ENCODE measurements around the gene GRIK3.
"Not testable (repeated sequence)": the region's sequence is repeated elsewhere in the genome, so short reads cannot be mapped to it uniquely, and the experiment has no call there.

Gene GRIK3

DNA sequence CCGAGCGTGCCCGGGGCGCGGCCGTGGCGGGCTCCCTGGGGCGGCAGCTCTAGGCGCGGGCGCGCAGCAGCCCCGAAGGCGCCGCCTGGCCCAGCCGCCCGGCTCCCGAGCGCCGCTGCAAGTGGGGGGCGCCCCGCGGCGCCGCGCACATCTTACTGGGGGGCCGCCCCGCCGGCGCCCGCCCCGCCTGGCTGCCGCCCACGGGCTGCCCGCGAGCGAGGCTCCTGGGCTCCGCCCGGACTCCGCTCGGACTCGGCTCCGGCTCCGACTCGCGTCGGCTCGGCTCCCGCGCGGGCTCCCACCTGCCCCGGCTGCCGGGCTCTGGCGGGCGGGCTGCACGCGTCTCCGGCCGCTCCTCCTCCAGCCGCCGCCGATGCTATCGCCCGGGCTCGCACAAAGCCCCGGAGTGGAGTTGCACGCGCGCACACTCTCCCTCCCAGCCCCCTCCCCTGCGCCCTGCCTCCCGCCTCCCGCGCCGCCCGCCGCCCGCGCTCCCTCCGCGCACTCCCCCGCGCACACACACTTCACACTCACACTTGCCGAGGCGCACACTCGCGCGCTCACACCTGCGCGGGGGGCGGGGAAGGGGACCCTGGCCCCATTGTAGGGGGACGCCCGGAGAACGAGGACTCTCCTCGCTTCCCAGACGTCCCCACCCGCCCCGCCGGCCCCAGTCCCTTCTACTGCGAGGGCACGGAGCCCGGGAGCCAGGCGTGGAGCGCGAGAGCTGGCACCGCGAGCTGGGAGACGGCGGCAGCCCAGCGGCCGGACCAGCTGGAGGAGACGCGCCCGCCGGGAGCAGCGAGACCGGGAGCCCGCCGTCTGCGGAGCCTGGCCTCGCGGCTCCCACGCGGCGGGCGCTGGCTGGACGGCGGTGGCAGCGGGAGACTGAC, at the start of gene GRIK3:
GRIK3 (minus strand) TSS at position 395 of the 893 bp plus-strand sequence. CDS start 407 bp downstream, outside the sequence.
- TF ChIP-seq, protein P1, sequence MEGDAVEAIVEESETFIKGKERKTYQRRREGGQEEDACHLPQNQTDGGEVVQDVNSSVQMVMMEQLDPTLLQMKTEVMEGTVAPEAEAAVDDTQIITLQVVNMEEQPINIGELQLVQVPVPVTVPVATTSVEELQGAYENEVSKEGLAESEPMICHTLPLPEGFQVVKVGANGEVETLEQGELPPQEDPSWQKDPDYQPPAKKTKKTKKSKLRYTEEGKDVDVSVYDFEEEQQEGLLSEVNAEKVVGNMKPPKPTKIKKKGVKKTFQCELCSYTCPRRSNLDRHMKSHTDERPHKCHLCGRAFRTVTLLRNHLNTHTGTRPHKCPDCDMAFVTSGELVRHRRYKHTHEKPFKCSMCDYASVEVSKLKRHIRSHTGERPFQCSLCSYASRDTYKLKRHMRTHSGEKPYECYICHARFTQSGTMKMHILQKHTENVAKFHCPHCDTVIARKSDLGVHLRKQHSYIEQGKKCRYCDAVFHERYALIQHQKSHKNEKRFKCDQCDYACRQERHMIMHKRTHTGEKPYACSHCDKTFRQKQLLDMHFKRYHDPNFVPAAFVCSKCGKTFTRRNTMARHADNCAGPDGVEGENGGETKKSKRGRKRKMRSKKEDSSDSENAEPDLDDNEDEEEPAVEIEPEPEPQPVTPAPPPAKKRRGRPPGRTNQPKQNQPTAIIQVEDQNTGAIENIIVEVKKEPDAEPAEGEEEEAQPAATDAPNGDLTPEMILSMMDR (conservative IDR thresholded peaks at IDR 0.05; ENCODE audit: low read depth), result no peak
- ChIA-PET CTCF (interaction anchor here (0.6 kb wide), 1 partner anchor 434 kb away, joined by 5 read pairs; no protein-coding TSS in a partner anchor), POLR2A (ENCODE audit: low non-redundant PET) (no interaction called here)
- no peak for DNase-seq (ENCODE audit: low spot score)
- no peak within 1 kb of the TSS for H3K27ac ChIP-seq

DNA sequence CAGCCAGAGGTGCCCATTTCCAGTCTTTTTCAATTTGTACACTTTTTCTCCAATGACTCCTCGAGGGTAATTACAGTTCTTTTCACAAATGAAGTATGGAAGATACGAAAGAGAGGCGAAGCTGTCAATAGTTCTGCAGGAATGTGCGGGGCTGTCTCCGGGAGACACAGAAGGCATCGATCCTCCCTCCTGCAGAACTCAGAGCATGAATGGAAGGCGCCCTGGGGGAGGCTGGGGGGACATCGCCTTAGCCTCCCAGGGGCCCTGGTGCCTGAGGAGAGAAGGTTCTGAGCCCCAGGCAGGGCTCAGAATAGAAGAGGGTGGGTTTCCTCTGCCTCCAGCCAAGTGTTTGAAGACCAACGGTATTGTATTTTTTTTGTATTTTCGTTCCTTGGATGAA, 49.7 kb upstream of the GRIK3 start:
- TF ChIP-seq, protein P1 (conservative IDR thresholded peaks at IDR 0.05; ENCODE audit: low read depth), result no peak

DNA sequence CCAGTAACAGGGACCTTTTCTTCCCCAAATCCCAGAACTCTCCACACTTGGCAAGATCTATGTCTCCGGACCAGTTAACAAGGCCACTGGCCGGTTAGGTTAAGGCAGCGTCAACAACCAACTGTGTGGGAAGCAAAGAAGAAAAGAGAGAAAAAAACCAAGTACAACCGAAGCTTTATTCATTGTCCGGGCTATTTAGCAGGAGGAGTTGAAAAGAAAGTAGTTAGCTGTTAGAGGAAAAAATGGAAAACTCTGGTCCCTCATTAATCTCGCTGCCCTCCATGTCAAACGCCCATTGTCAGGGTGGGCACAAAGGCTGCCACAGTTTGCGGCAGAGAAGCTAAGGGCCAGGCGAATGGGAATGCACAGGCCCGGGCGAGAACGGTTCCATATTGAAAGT, 49.3 kb upstream of the GRIK3 start:
- ChIA-PET POLR2A (ENCODE audit: low non-redundant PET) (no interaction called here), CTCF (interaction anchor here (0.5 to 0.6 kb wide), 2 partner anchors 10 to 19 kb away, joined by 3 to 4 read pairs; no protein-coding TSS in a partner anchor)
- no peak for DNase-seq (ENCODE audit: low spot score)
- TF ChIP-seq, protein P1 (conservative IDR thresholded peaks at IDR 0.05; ENCODE audit: low read depth), result no peak
- H3K27ac ChIP-seq, result no peak overlapping the region

More for the DNA sequence above, 49.7 kb upstream of the GRIK3 start:
- POLR2A ChIA-PET (ENCODE audit: low non-redundant PET), result no interaction called here
- no peak overlapping the region for H3K27ac ChIP-seq
- CTCF ChIA-PET, result interaction anchor here (0.6 kb wide), 1 partner anchor 10 kb away, joined by 4 read pairs; no protein-coding TSS in a partner anchor
- no peak for DNase-seq (ENCODE audit: low spot score)

DNA sequence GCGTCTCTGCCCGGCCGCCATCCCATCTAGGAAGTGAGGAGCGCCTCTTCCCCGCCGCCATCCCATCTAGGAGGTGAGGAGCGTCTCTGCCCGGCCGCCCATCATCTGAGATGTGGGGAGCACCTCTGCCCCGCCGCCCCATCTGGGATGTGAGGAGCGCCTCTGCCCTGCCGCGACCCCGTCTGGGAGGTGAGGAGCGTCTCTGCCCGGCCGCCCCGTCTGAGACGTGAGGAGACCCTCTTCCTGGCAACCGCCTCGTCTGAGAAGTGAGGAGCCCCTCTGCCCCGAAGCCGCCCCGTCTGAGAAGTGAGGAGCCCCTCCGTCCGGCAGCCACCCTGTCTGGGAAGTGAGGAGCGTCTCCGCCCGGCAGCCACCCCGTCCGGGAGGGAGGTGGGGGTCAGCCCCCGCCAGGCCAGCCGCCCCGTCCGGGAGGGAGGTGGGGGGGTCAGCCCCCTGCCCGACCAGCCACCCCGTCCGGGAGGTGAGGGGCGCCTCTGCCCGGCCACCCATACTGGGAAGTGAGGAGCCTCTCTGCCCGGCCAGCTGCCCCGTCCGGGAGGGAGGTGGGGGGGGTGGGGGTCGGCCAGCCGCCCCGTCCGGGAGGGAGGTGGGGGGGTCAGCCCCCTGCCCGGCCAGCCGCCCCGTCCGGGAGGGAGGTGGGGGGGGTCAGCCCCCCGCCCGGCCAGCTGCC, 46.1 kb upstream of the GRIK3 start:
- DNase-seq (ENCODE audit: low spot score); POLR2A ChIA-PET (ENCODE audit: low non-redundant PET); CTCF ChIA-PET; H3K27ac ChIP-seq: not testable (repeated sequence)

DNA sequence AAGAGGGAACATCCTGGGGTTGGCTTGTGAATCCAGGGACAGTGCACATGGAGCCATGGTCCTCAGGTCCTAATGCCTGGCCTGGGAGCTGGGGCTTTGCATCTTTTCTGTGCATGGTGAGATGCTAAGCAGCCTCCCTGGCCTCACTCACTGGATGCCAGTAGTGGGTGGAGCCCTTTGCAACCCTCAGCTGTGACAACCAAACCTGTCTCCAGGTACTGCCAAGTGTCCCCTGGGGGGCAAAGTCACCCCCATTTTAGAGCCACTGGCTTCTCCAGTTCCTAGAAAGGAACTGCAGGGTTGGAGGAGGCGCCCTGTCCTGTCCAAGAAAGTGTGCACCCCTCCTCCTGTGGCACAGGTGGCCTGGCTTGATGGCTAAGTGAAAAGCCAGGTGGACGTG, 44.6 kb upstream of the GRIK3 start:
- no peak for DNase-seq (ENCODE audit: low spot score)
- TF ChIP-seq, protein P1 (conservative IDR thresholded peaks at IDR 0.05; ENCODE audit: low read depth), result no peak
- H3K27ac ChIP-seq, result no peak overlapping the region
- CTCF ChIA-PET, result no interaction called here
- POLR2A ChIA-PET (ENCODE audit: low non-redundant PET), result no interaction called here

DNA sequence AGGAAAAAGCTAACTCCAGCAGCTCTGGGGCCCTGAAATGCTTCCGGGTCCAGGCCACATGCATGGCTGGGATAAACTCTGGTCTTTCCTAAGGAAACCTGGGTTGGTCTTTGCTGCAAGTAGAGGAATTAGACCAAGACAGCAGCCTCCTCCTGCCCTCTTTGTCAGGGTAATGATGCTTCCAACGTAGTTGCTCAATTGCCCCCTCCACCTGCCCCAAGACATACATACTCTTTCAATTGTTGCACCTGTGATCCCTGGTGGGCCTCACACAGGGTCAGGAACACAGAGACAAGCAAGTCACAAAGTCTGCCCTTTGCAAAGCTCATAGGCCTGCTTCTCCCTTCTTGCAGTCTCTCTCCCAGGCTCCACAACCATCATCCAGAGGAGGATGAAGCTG, 41.9 kb upstream of the GRIK3 start:
- H3K27ac ChIP-seq, result no peak overlapping the region
- no peak for DNase-seq (ENCODE audit: low spot score)
- ChIA-PET CTCF (no interaction called here), POLR2A (ENCODE audit: low non-redundant PET) (interaction anchor here (0.6 kb wide), 1 partner anchor 49 kb away, joined by 4 read pairs; no protein-coding TSS in a partner anchor)
- TF ChIP-seq, protein P1 (conservative IDR thresholded peaks at IDR 0.05; ENCODE audit: low read depth), result no peak
